IMR-90 (cell line): ENCODE results near the gene TFAP2A. TPM values are rescaled to one million over a fixed set of nuclear protein-coding genes. Genes with fewer than 3 reads are reported as not detected.
A peak's percentile ranks its signal among the peaks of the same experiment; 100 is the strongest.

Experiments
- ATAC-seq: fragments of 200-7000 bp; cut with Tn5 transposase; 2 replicates; pipeline ENCODE4 v1.9.1; 2020; ENCODE audit warnings: low read depth, mild to moderate bottlenecking, moderate library complexity
- BruUV-seq: library from RNA; stranded (reverse); fragments of 400-500 nt; replicated peaks from 2 replicates; lab custom pipeline; 2021; lab: Mats Ljungman, UMichigan
- CTCF ChIA-PET: fragments of 300-600 bp; formaldehyde crosslinking; extraction: SDS; loops from one replicate; lab custom pipeline; 2021; ENCODE audit warnings: antibody characterized with exemption; lab: Yijun Ruan, JAX
- POLR2A ChIA-PET: fragments of 300-600 bp; sonication (Branson Sonifier 250); formaldehyde crosslinking; loops from one replicate; lab custom pipeline; 2022; ENCODE audit warnings: antibody characterized with exemption; ENCODE audit not compliant: unreplicated experiment; lab: Charles Lee
- DNase-seq: peaks from one replicate; pipeline ENCODE4 v3.0.0; 2013
- H2AFZ ChIP-seq: replicated peaks from 2 replicates; pipeline ENCODE3; 2013; ENCODE audit warnings: low read length, mild to moderate bottlenecking; ENCODE audit not compliant: poor library complexity
- H2AK5ac ChIP-seq: 2 replicates; pipeline ENCODE4 v1.6.1; 2013; ENCODE audit warnings: low read depth, low read length, inconsistent platforms
- H2AK9ac ChIP-seq: replicated peaks from 2 replicates; pipeline ENCODE3; 2013; ENCODE audit warnings: mild to moderate bottlenecking, low read depth, low read length, moderate library complexity; ENCODE audit not compliant: poor library complexity
- H2BK120ac ChIP-seq: 2 replicates; pipeline ENCODE4 v1.6.1; 2013; ENCODE audit warnings: low read depth, low read length, inconsistent platforms
- H2BK15ac ChIP-seq: 3 replicates; pipeline ENCODE4 v1.6.1; 2013; ENCODE audit warnings: low read depth, low read length, inconsistent platforms
- H2BK20ac ChIP-seq: 2 replicates; pipeline ENCODE4 v1.6.1; 2013; ENCODE audit warnings: low read depth, mild to moderate bottlenecking, inconsistent platforms, low read length, moderate library complexity
- H2BK5ac ChIP-seq: 2 replicates; pipeline ENCODE4 v1.6.1; 2013; ENCODE audit warnings: mild to moderate bottlenecking, low read depth, low read length, inconsistent platforms; ENCODE audit not compliant: poor library complexity, severe bottlenecking
- H3K14ac ChIP-seq: replicated peaks from 2 replicates; pipeline ENCODE4 v1.6.1; 2013; ENCODE audit warnings: low read depth, low read length, inconsistent platforms
- H3K18ac ChIP-seq: 2 replicates; pipeline ENCODE4 v1.6.1; 2013; ENCODE audit warnings: low read depth, low read length, control low read depth
- H3K23ac ChIP-seq: 2 replicates; pipeline ENCODE4 v1.6.1; 2013; ENCODE audit warnings: low read depth, low read length, inconsistent platforms
- H3K27ac ChIP-seq: 2 replicates; pipeline ENCODE4 v1.5.1; 2013; ENCODE audit warnings: mild to moderate bottlenecking, control low read depth, low read length; ENCODE audit not compliant: insufficient read depth
- H3K27me3 ChIP-seq: 2 replicates; pipeline ENCODE4 v1.6.1; 2013; ENCODE audit warnings: low read length; ENCODE audit not compliant: control insufficient read depth, insufficient read depth
- H3K36me3 ChIP-seq: 2 replicates; pipeline ENCODE4 v1.6.1; 2013; ENCODE audit warnings: low read length, mixed read lengths; ENCODE audit not compliant: control insufficient read depth, insufficient read depth
- H3K4ac ChIP-seq: 2 replicates; pipeline ENCODE4 v1.6.1; 2013; ENCODE audit warnings: low read depth, low read length, inconsistent platforms
- H3K4me1 ChIP-seq: 2 replicates; pipeline ENCODE4 v1.6.1; 2013; ENCODE audit warnings: low read length, mixed read lengths; ENCODE audit not compliant: control insufficient read depth, insufficient read depth
- H3K4me2 ChIP-seq: 2 replicates; pipeline ENCODE4 v1.6.1; 2013; ENCODE audit warnings: low read depth, mild to moderate bottlenecking, control low read depth, low read length, moderate library complexity
- H3K4me3 ChIP-seq: 2 replicates; pipeline ENCODE4 v1.5.1; 2013; ENCODE audit warnings: low read depth, mild to moderate bottlenecking, control low read depth, low read length, moderate library complexity; ENCODE audit not compliant: insufficient read depth
- H3K56ac ChIP-seq: 2 replicates; pipeline ENCODE4 v1.6.1; 2013; ENCODE audit warnings: low read length, inconsistent platforms; ENCODE audit not compliant: insufficient read depth; ENCODE audit errors: extremely low read depth
- H3K79me1 ChIP-seq, 2 experiments: 2 replicates each; pipeline ENCODE4 v1.6.1; 2013; ENCODE audit warnings: low read length in 2 of 2, inconsistent platforms in 1 of 2, low read depth in 1 of 2
- H3K9ac ChIP-seq: 2 replicates; pipeline ENCODE4 v1.6.1; 2013; ENCODE audit warnings: low read depth, low read length, control low read depth
- H3K9me1 ChIP-seq: 2 replicates; pipeline ENCODE4 v1.6.1; 2013; ENCODE audit warnings: low read length, inconsistent platforms; ENCODE audit not compliant: insufficient read depth
- H3K9me3 ChIP-seq: 2 replicates; pipeline ENCODE4 v1.6.1; 2013; ENCODE audit warnings: low read length; ENCODE audit not compliant: control insufficient read depth, insufficient read depth
- H4K20me1 ChIP-seq: 2 replicates; pipeline ENCODE4 v1.6.1; 2013; ENCODE audit warnings: low read length, inconsistent platforms; ENCODE audit not compliant: insufficient read depth
- H4K5ac ChIP-seq: 2 replicates; pipeline ENCODE4 v1.6.1; 2013; ENCODE audit warnings: mild to moderate bottlenecking, low read depth, low read length, control low read depth
- H4K8ac ChIP-seq, 2 experiments: 2 replicates each; pipeline ENCODE4 v1.6.1; 2013; ENCODE audit warnings: low read depth in 2 of 2, low read length in 2 of 2, control low read depth in 1 of 2, inconsistent platforms in 1 of 2
- H4K91ac ChIP-seq: 2 replicates; pipeline ENCODE4 v1.6.1; 2013; ENCODE audit warnings: low read depth, low read length, inconsistent platforms; ENCODE audit not compliant: insufficient read depth
- CEBPB ChIP-seq: IDR thresholded peaks from 2 replicates; pipeline ENCODE4 v1.6.1; 2012; ENCODE audit warnings: low read depth, low read length, improper control_type of control experiment
- ELK1 ChIP-seq: fragments of 150-350 bp; IDR thresholded peaks from 2 replicates; pipeline ENCODE4 v1.6.1; 2016; ENCODE audit warnings: low read depth, mild to moderate bottlenecking, low read length, moderate library complexity, borderline replicate concordance
- FOS ChIP-seq: fragments of 150-350 bp; IDR thresholded peaks from 2 replicates; pipeline ENCODE4 v1.6.1; 2016; ENCODE audit warnings: low read depth, low read length
- MAFK ChIP-seq: IDR thresholded peaks from 2 replicates; pipeline ENCODE4 v1.6.1; 2012; ENCODE audit warnings: low read depth, low read length, improper control_type of control experiment
- MAZ ChIP-seq: IDR thresholded peaks from 2 replicates; pipeline ENCODE4 v1.6.1; 2012; ENCODE audit warnings: low read depth, mild to moderate bottlenecking, low read length, improper control_type of control experiment, moderate library complexity, borderline replicate concordance
- NFE2L2 ChIP-seq: fragments of 150-350 bp; IDR thresholded peaks from 2 replicates; pipeline ENCODE4 v1.6.1; 2016; ENCODE audit warnings: low read depth, mild to moderate bottlenecking, low read length
- SMC3 ChIP-seq: fragments of 150-350 bp; IDR thresholded peaks from 2 replicates; pipeline ENCODE4 v1.6.1; 2016; ENCODE audit warnings: low read depth, mild to moderate bottlenecking, antibody characterized with exemption, low read length, moderate library complexity
- WGBS, 2 experiments: methylation state at CpG; one replicate each; pipeline versions ENCODE4 v1.1.5 to v1.1.7; 2013; ENCODE audit warnings: missing lambda C conversion rate in 2 of 2; ENCODE audit not compliant: insufficient read length in 1 of 2; ENCODE audit errors: extremely low coverage in 2 of 2; 5-methylcytosine and 5-hydroxymethylcytosine counted together
- dilution Hi-C: fragments of 300-500 bp; cut with HindIII; formaldehyde crosslinking; loops from one replicate; pipeline ENCODE4 v1.14.3; 2018; ENCODE audit warnings: low sequenced_read_pairs; ENCODE audit not compliant: unreplicated experiment
- in situ Hi-C: fragments of 300-500 bp; cut with MboI; formaldehyde crosslinking; loops from 3 replicates; pipeline ENCODE4 v1.14.3; 2019; ENCODE audit warnings: low sequenced_read_pairs, inconsistent platforms, mixed read lengths
- intact Hi-C: fragments of 100-400 bp; cut with micrococcal nuclease; formaldehyde crosslinking; loops from 2 replicates; pipeline ENCODE4 v1.10.0; 2022
- polyA plus RNA-seq, 3 experiments: library from polyadenylated mRNA; depleted of rRNA; stranded (reverse); fragments of >200 nt; gene quantifications; 2 replicates each; pipeline ENCODE4 v1.2.3, GENCODE V29; 2012; ENCODE audit warnings: low replicate concordance in 1 of 3
- total RNA-seq: library from RNA; depleted of rRNA; stranded (reverse); fragments of >200 nt; gene quantifications from 2 replicates; pipeline ENCODE4 v1.2.3, GENCODE V29; 2012

The TFAP2A gene
- total and polyA plus RNA-seq, 2 of the 4 experiments (the other 2 are of a cell fraction), result 0.72 to 7.1 TPM

GRCh38 chr6:10383331-10384090 lies 31.4 kb downstream of the TFAP2A start:
- Histone ChIP-seq H2AK9ac (peak overlapping the region; percentile 11), H3K56ac (no peak overlapping the region), H3K4me3 (no peak overlapping the region), H4K20me1 (no peaks in the 10 kb centered on the region), H3K9ac (no peak overlapping the region), H2BK5ac (no peak overlapping the region), H3K79me1 (no peaks in the 10 kb centered on the region), H4K91ac (no peak overlapping the region), H2BK20ac (no peak overlapping the region), H3K23ac (no peak overlapping the region), H3K9me1 (no peaks in the 10 kb centered on the region), H2BK15ac (no peak overlapping the region), H3K27me3 (peaks cover 73% of the 10 kb centered on the region), H2AK5ac (no peak overlapping the region), H3K4ac (no peak overlapping the region), H4K8ac (no peak overlapping the region), H2BK120ac (no peak overlapping the region), H3K14ac (no peak overlapping the region), H3K36me3 (no peaks in the 10 kb centered on the region), H2AFZ (peak overlapping the region; percentile 76), H3K4me2 (no peak overlapping the region), H3K18ac (no peak overlapping the region), H3K4me1 (no peaks in the 10 kb centered on the region), H3K27ac (no peak overlapping the region), H4K5ac (no peak overlapping the region), H3K9me3 (peaks cover 1% of the 10 kb centered on the region)
- in situ Hi-C loops, result no loop called here
- 3% methylated on average over 15 of the region's 48 CpGs; no CpG with 5 or more reads in 1 of the 2 experiments for WGBS, 2 experiments
- dilution Hi-C loops, result no loop called here
- intact Hi-C loops, result no loop called here
- ChIA-PET POLR2A (no interaction called here), CTCF (interaction anchor here (0.6 kb wide), 2 partner anchors 52 to 404 kb away, joined by 3 to 4 read pairs; no protein-coding TSS in a partner anchor)
- BruUV-seq, result no TSS peak
- peak; percentile 48; the same call in 1 of the 2 replicates for ATAC-seq
- no peak for DNase-seq
- TF ChIP-seq MAFK (no peak), FOS (no peak), CEBPB (no peak), NFE2L2 (no peak), SMC3 (no peak), ELK1 (no peak), MAZ (no peak)
